Smooth muscle cell (in vitro differentiated cells): Measurements from ENCODE around the gene SLC33A1. TPM values are rescaled to one million over a fixed set of nuclear protein-coding genes. Genes with fewer than 3 reads are reported as not detected.

ENCODE experiments used
- DNase-seq: peaks from one replicate; lab custom pipeline; 2025; ENCODE audit not compliant: unreplicated experiment; lab: John Stamatoyannopoulos, UW
- H2AFZ ChIP-seq: fragments of 200-600 bp; sonication (generic); 2 replicates; pipeline ENCODE4 v1.6.0; 2016; ENCODE audit warnings: antibody characterized with exemption, low read depth, mild to moderate bottlenecking
- H3F3A ChIP-seq: fragments of 200-600 bp; sonication (generic); 2 replicates; pipeline ENCODE4 v1.6.0; 2017; ENCODE audit warnings: antibody characterized with exemption, low read depth
- H3K27ac ChIP-seq: fragments of 200-600 bp; sonication (generic); 2 replicates; pipeline ENCODE4 v1.5.1; 2016; ENCODE audit warnings: low read depth, mild to moderate bottlenecking
- H3K27me3 ChIP-seq: fragments of 200-600 bp; sonication (generic); 2 replicates; pipeline ENCODE4 v1.6.1; 2016; ENCODE audit warnings: low read depth, mild to moderate bottlenecking
- H3K36me3 ChIP-seq: fragments of 200-600 bp; sonication (generic); 2 replicates; pipeline ENCODE4 v1.5.1; 2016; ENCODE audit warnings: low read depth
- H3K4me1 ChIP-seq: fragments of 200-600 bp; sonication (generic); 2 replicates; pipeline ENCODE4 v1.5.1; 2016; ENCODE audit warnings: low read depth
- H3K4me2 ChIP-seq: fragments of 200-600 bp; sonication (generic); 2 replicates; pipeline ENCODE4 v1.6.0; 2016; ENCODE audit warnings: mild to moderate bottlenecking
- H3K4me3 ChIP-seq: fragments of 200-600 bp; sonication (generic); 2 replicates; pipeline ENCODE4 v1.5.1; 2016; ENCODE audit warnings: mild to moderate bottlenecking
- H3K79me2 ChIP-seq: fragments of 200-600 bp; sonication (generic); 2 replicates; pipeline ENCODE4 v1.6.0; 2016; ENCODE audit warnings: low read depth, mild to moderate bottlenecking
- H3K9ac ChIP-seq: fragments of 200-600 bp; sonication (generic); 2 replicates; pipeline ENCODE4 v1.6.0; 2016; ENCODE audit warnings: low read depth
- H3K9me3 ChIP-seq: fragments of 200-600 bp; sonication (generic); replicated peaks from 2 replicates; pipeline ENCODE4 v1.5.1; 2016; ENCODE audit warnings: low read depth
- H4K20me1 ChIP-seq: fragments of 200-600 bp; sonication (generic); 2 replicates; pipeline ENCODE4 v1.6.0; 2016; ENCODE audit warnings: low read depth
- CTCF ChIP-seq: fragments of 200-600 bp; sonication (generic); IDR thresholded peaks from 2 replicates; pipeline ENCODE4 v1.5.1; 2017; ENCODE audit warnings: borderline replicate concordance, mild to moderate bottlenecking, antibody characterized with exemption; ENCODE audit not compliant: insufficient read depth, poor library complexity, severe bottlenecking
- WGBS: methylation state at CpG from one replicate; pipeline ENCODE4 v1.1.7; 2016; ENCODE audit warnings: low lambda C conversion rate; 5-methylcytosine and 5-hydroxymethylcytosine counted together
- polyA plus RNA-seq: library from polyadenylated mRNA; unstranded; fragments of >200 nt; fragmentation: Nextera tagmentation; extraction: Ambion mirVana; gene quantifications from 2 replicates; pipeline ENCODE4 v1.2.1, GENCODE V29; 2016
- total RNA-seq: library from RNA; depleted of rRNA; stranded (reverse); fragments of >200 nt; gene quantifications from 2 replicates; pipeline ENCODE4 v1.2.3, GENCODE V29; 2014

Gene SLC33A1
- total and polyA plus RNA-seq, 2 experiments from 2014 or later = 16.4 to 34.9 TPM

GRCh38 chr3:155809181-155809580 is 45.0 kb downstream of the SLC33A1 start:
- Histone ChIP-seq H2AFZ (no peak overlapping the region), H3K27ac (no peak overlapping the region), H3K79me2 (no peaks in the 10 kb centered on the region), H3K9ac (no peak overlapping the region), H3K36me3 (no peaks in the 10 kb centered on the region), H3K9me3 (no peaks in the 10 kb centered on the region), H3K4me3 (no peak overlapping the region), H3K4me1 (peaks cover 4% of the 10 kb centered on the region), H4K20me1 (no peaks in the 10 kb centered on the region), H3K4me2 (no peak overlapping the region), H3F3A (no peaks in the 10 kb centered on the region), H3K27me3 (peaks cover 4% of the 10 kb centered on the region)
- no peak for TF ChIP-seq CTCF
- DNase-seq = no peak

GRCh38 chr3:155807823-155808222 is 46.4 kb downstream of the SLC33A1 start:
- H3K36me3 ChIP-seq = no peaks in the 10 kb centered on the region
- WGBS = 88% methylated on average over 2 of the region's 2 CpGs

GRCh38 chr3:155805802-155806618 is 48.2 kb downstream of the SLC33A1 start, which contains the start of gene C3orf33:
Gene C3orf33 (minus strand): TSS chr3:155806278. CDS start chr3:155806252, 26 bp downstream.
- peak; percentile 67 for DNase-seq
- 2% methylated on average over 37 of the region's 61 CpGs for WGBS

More at GRCh38 chr3:155807823-155808222, 46.4 kb downstream of the SLC33A1 start:
- H3K4me2 ChIP-seq = no peak overlapping the region
- no peak overlapping the region for H3K27ac ChIP-seq
- H3F3A ChIP-seq = no peaks in the 10 kb centered on the region
- H4K20me1 ChIP-seq = no peaks in the 10 kb centered on the region
- H3K9me3 ChIP-seq = no peaks in the 10 kb centered on the region
- no peak overlapping the region for H2AFZ ChIP-seq
- H3K27me3 ChIP-seq = peaks cover 4% of the 10 kb centered on the region
- TF ChIP-seq CTCF = no peak
- H3K4me1 ChIP-seq = peaks cover 4% of the 10 kb centered on the region
- no peak overlapping the region for H3K4me3 ChIP-seq
- H3K9ac ChIP-seq = no peak overlapping the region
- H3K79me2 ChIP-seq = no peaks in the 10 kb centered on the region
- no peak for DNase-seq

More at GRCh38 chr3:155805802-155806618, 48.2 kb downstream of the SLC33A1 start, which contains the start of gene C3orf33:
- Histone ChIP-seq H3K27ac (no peak within 1 kb of the TSS), H3K9ac (peak within 1 kb of the TSS; percentile 84), H2AFZ (peak within 1 kb of the TSS; percentile 97), H4K20me1 (no peaks in the 10 kb centered on the region), H3F3A (no peaks in the 10 kb centered on the region), H3K9me3 (no peaks in the 10 kb centered on the region), H3K27me3 (peaks cover 4% of the 10 kb centered on the region), H3K79me2 (no peaks in the 10 kb centered on the region), H3K4me3 (peak within 1 kb of the TSS; percentile 67), H3K4me1 (peaks cover 4% of the 10 kb centered on the region), H3K4me2 (peak within 1 kb of the TSS; percentile 95), H3K36me3 (no peaks in the 10 kb centered on the region)
- peak; percentile 82 for TF ChIP-seq CTCF
